ENCODE results near the gene DNAJC6.

DNA sequence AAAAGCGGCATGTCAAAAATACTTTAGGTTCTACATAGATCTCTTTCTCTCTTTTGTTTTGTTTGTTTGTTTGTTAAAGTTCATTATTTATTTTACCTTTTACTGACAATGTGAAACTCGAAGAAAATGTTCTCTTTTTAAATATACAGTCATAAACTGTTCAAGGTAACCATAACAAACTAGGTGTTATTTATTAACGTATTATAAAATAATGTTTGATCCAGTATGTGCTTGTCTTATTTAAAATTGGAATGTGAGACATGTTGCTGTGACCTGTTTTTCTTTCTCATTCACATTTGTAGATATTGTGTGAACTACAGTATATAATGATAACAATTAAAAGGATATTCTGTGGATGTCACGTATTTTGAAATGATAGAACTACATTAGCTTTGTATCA, 105.2 kb downstream of the DNAJC6 start:
- TF ChIP-seq, protein P1, sequence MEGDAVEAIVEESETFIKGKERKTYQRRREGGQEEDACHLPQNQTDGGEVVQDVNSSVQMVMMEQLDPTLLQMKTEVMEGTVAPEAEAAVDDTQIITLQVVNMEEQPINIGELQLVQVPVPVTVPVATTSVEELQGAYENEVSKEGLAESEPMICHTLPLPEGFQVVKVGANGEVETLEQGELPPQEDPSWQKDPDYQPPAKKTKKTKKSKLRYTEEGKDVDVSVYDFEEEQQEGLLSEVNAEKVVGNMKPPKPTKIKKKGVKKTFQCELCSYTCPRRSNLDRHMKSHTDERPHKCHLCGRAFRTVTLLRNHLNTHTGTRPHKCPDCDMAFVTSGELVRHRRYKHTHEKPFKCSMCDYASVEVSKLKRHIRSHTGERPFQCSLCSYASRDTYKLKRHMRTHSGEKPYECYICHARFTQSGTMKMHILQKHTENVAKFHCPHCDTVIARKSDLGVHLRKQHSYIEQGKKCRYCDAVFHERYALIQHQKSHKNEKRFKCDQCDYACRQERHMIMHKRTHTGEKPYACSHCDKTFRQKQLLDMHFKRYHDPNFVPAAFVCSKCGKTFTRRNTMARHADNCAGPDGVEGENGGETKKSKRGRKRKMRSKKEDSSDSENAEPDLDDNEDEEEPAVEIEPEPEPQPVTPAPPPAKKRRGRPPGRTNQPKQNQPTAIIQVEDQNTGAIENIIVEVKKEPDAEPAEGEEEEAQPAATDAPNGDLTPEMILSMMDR (conservative IDR thresholded peaks at IDR 0.05) = no peak
- no peak for TF ChIP-seq EZH2 (IDR thresholded peaks at IDR 0.05; ENCODE audit: low read depth)
